Amygdala (tissue), 56 donors: ENCODE results near the gene APPL1.
"Not testable (repeated sequence)": the region's sequence is repeated elsewhere in the genome, so short reads cannot be mapped to it uniquely, and the experiment has no call there.

ENCODE experiments used
- DNase-seq, 56 donors: peaks; one replicate each; lab custom pipeline; 2025; lab: John Stamatoyannopoulos, UW

Gene APPL1

DNA sequence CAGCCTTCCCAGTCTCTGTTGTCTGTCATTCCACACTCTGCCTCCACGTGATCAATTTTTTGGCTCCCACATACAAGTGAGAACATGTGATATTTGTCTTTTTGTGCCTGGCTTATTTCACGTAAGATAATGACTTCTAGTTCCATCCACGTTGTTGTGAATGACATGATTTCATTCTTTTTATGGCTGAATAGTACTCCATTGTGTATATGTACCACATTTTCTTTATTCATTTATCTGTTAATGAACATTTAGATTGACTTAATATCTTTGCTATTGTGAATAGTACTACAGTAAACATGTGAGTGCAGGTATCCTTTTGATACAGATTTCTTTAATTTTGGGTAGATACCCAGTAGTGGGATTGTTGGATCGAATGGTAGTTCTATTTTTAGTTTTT is 33.6 kb downstream of the APPL1 start:
- DNase-seq: no peak

- no peak for DNase-seq
Observed at GRCh38 chr3:57261929-57262328, 34.4 kb downstream of the APPL1 start.

GRCh38 chr3:57268416-57268815 is 40.9 kb downstream of the APPL1 start:
- DNase-seq: no peak

GRCh38 chr3:57274845-57275244 is 47.3 kb downstream of the APPL1 start:
- no peak for DNase-seq

DNA sequence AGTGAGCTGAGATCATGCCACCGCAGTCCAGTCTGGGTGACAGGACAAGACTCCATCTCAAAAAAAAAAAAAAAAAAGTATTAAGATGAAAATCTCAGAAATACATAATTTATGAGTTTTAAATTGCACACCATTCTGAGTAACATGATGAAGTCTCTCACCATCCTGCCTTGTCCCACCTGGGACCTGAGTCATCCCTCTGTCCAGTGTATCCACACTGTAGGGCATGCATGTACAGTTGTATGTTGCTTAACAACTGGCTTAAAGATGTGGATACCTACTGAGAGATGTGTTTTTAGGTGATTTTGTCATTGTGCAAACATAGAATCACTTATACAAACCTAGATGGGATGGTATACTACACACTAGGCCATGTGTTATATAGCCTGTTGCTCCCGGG is 47.9 kb downstream of the APPL1 start:
- no peak for DNase-seq

GRCh38 chr3:57278237-57278636 is 50.7 kb downstream of the APPL1 start:
- DNase-seq: no peak

DNA sequence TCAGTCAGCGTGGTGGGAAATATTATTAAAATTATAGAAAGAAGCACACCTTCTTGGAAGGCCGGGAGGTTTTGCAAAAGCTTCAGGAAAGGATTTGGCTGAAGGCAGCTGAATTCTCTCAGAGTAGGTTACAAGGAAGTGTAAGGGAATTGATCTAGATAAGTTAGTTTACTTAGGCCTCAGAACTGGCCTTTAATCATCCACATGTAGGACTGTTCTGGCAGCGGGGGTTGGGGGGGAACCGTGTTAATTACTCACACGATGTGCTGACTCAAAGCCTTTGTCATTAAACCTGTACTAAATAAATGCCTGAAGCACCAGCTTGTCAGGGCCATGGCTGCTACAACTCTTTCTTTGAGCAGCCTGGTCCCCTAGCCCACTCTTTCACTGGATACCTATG is 52.2 kb downstream of the APPL1 start:
- no peak for DNase-seq

- DNase-seq: no peak
Observed at GRCh38 chr3:57281715-57282114, 54.2 kb downstream of the APPL1 start.

DNA sequence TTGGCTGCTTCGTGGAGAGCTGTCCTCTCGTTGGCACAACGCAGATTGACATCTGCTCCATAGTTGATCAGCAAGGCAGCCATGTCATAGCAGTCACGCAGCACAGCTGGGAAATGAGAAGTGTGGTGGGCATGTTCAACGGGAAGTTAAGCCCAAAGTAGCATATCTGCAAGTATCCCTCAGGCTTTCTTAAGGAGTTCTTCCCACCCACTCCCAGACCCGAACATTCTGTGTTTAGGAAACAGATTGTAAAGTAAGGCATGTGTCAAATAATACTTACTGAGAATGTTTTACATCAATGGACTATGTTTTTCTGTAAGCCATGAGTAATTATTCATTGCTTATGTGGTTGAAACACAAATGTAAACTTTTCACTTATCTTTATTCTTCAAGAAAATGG is 55.8 kb downstream of the APPL1 start:
- DNase-seq: no peak

DNA sequence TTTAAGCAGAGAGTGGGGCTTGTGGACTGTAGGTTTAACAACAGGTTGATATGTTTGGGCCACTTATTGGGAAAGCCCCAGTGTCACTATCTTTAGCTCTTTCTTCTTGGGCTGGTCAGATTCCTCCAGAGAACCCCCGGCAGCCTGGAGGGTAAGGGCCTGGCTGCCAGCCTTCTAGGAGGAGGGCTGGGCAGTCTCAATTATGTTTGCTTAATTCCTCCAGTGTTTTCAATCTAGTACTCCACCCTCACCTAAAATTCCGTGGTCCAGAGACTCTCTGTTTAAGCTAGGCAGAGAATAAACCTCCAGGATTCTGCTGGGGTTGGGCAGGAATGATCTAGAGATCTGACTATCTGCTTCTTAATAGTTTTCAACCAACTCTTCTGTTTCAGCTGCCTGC is 59.7 kb downstream of the APPL1 start:
- DNase-seq: no peak

- no peak for DNase-seq
Observed at GRCh38 chr3:57288403-57288802, 60.9 kb downstream of the APPL1 start.

DNA sequence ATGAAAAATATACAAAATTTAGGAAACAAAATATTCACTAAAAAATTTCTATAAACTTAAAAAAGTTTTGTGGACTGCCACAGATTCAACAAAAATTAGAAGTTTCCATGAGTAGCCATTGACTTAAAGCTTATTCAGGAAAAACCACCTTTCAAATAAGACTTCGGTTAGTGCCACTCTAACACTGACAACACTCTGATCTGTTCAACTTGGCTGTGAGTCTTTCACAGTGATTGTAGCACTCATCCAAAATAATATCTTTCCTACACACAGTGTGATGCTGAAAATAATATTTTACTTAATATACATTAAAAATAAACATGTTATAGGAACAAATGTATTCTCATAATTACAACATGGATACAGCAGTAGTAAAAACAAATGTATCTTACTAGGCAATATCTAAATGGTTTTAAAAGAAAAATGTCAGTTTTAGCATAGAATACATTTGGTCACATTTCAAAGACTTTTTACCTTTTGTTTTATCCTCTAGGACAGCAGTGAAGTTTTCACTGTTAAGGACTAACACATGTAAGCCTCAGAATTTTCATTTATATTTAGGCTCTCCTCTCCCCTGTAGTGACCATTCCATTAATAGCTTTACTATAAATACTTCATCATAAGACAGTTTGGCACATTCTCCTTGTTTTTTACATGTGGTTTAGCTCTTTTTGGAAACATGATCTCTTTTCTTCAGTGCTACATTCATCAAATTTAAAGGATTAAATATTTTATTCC is 64.8 kb downstream of the APPL1 start, which contains the start of gene ASB14:
ASB14 (minus strand) TSS at position 527 of the 738 bp plus-strand sequence. CDS start 652 bp downstream, outside the sequence.
- DNase-seq: no peak

DNA sequence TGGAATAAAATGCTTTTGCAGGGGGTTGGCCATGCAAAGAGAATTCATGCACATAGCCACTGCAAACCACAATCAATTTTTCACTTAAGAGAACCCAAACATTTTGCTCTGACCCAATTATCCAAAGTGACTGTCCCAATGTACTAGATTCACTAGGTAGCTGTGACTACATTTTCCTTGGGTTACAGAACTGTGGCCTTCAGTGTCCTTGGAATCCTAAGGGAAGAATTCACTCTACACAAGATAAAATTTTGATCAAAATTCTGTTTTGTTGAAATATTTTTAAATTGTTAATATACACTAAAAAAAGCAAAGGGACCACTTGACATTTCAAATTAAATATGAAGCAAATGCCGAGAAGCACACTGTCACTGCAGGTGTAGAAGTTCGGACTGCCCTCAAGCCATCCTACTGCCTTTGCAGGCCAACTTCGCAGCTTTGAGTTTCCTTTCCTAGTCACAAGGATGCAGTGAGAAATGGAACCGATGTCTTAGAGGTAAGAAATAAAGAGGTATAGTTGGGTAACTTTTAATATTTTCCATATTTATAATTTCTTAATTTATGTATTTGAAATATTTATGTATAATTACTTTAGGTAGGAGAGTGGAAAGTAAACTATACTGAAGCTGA is 65.5 kb downstream of the APPL1 start:
- DNase-seq: no peak

DNA sequence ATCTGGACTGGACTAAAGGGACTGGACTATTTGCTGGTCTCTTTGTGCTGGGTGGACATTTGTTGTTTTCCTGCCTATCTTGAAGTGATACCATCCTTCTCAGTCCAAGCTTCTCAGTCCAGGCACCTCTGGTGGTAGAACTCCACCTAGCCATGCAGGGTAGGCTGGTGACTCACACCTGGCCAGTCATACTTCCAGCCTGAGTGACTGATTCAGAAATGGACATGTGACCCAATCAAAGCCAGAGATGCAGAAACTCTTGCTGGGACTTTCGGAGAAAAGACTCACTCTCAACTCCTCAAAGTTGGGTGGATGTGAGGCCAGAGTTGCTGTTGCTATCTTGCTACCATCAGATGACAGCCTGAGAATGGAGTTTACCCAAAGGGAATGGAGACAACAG is 70.5 kb downstream of the APPL1 start:
- DNase-seq: no peak

- DNase-seq: not testable (repeated sequence)
Observed at GRCh38 chr3:57303520-57303919, 76.0 kb downstream of the APPL1 start.

- DNase-seq: no peak
Observed at GRCh38 chr3:57309769-57310360, 82.3 kb downstream of the APPL1 start.

DNA sequence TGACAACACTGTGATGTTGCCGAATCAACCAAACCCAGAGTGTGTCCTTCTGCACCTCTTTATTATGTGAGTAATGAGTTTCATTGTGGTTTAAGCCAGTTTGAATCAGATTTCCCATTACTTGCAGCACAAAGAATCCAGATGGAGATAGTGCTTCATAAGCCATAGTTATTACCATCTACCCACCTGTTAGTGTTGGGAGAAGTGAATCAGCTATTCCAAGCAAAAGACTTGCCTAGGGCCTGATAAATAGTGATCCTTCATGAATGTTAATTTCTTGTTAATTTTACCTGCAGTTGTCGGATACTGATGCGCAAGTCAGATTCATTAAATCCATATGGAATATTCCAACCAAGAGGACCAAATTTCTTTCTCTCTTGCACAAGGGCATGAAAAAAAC is 86.7 kb downstream of the APPL1 start:
- no peak for DNase-seq
